Coronary artery (tissue), 2 donors: Measurements from ENCODE around the gene TMEM178B.

Experiments
- DNase-seq: peaks from one replicate; pipeline ENCODE4 v3.0.0-alpha.2; 2017; ENCODE audit warnings: low spot score
- H3K27ac ChIP-seq, 2 donors: fragments of 200-600 bp; sonication (generic); one replicate each; pipeline ENCODE4 v1.5.1; 2016 to 2019
- H3K4me3 ChIP-seq: fragments of 200-600 bp; sonication (generic); 2 replicates; pipeline ENCODE4 v1.5.1; 2016; ENCODE audit warnings: mild to moderate bottlenecking, moderate library complexity
- CTCF ChIP-seq: fragments of 200-600 bp; sonication (generic); IDR thresholded peaks from one replicate; pipeline ENCODE4 v1.5.1; 2019; ENCODE audit warnings: antibody characterized with exemption

TMEM178B gene

DNA sequence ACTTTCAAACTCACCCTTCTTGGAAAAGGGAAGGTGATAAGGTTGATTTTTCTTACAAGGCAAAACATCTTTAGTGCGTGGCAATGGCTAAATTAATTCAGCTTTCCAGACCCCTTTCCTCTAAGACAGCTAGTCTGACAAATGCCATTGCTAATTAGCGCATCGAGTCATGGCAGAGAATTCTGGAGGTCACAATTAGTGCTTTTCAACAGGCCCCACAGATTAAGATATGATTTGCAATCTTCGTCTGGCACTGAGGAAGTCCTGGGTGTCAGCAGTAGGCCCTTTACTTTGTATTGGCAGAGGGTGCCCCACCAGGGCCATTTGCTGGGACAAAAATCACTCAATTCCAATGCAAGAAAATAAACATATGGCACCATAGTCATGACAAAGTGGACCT is 288.1 kb downstream of the TMEM178B start:
- no peak for DNase-seq
- no peak overlapping the region for H3K4me3 ChIP-seq
- no peak overlapping the region for H3K27ac ChIP-seq
- no peak for TF ChIP-seq CTCF

GRCh38 chr7:141362580-141363435 is 288.9 kb downstream of the TMEM178B start:
- no peak for DNase-seq
- no peak overlapping the region for H3K27ac ChIP-seq

DNA sequence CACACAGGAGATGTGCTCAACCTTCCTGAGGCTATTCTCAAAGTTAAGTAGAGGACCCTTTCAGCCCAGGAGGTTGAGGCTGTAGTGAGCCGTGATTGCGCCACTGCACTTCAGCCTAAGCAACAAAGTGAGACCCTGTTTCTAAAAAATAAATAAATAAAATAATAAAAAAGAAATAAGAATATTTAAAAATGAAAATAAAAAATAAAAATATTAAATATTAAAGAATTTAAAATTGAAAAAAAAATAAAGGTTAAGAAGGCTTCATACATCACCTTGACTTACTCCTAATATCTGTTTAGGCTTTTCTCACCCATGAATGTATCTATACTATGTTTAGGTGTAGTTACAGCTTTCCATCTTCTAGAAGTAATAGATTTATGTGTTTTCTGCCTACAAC is 289.9 kb downstream of the TMEM178B start:
- TF ChIP-seq CTCF, result no peak
- Histone ChIP-seq H3K4me3 (no peak overlapping the region), H3K27ac (no peak overlapping the region)
- no peak for DNase-seq

More at GRCh38 chr7:141362580-141363435, 288.9 kb downstream of the TMEM178B start:
- no peak for TF ChIP-seq CTCF
- no peak overlapping the region for H3K4me3 ChIP-seq

DNA sequence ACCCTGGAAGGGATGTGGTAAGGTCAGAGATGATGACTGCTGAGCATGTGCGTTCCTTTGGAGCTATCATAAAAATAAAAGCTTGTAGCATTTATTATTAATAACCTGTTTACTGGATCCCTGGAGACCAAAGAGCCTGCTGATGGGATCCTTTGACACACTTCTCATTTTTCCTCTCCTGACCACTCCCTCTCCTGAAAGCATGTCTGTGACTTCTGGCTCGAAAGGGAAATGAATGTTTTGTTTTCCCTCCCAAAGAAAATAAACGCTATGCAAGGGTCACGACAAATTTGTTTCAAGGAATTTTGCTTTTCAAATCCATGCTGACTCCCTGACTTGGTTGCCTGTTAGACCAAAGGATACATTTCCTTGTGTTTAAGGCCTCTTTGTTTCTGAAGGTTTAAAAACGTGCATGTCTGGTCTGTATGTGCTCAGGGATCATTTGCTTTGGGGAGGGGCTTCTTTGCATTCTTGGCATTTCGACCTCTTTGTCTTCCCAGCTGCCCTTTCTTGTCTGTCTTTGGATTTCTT is 292.3 kb downstream of the TMEM178B start:
- H3K27ac ChIP-seq, result no peak overlapping the region
- TF ChIP-seq CTCF, result no peak
- no peak for DNase-seq
- no peak overlapping the region for H3K4me3 ChIP-seq

DNA sequence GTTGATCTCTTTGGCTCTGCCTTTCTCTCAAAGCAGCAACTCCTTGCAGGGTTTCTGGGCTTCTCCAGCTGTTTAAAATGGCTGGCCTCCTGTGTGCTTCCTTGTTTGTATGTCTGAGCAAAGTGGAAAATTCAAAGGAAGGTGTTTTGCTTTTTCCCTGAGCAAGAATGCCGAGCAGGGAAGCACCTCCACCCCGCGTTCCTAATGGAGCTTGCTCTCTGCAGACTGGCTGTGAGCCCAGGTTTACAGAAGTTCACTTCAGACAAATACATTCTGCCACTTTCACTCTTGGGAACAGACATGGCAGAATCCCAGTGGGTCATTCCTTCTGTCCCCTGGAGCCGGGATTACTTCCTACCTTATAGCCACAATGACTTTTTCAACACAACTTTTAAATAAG is 295.6 kb downstream of the TMEM178B start:
- no peak for TF ChIP-seq CTCF
- DNase-seq, result no peak
- no peak overlapping the region for H3K4me3 ChIP-seq
- H3K27ac ChIP-seq, result no peak overlapping the region

DNA sequence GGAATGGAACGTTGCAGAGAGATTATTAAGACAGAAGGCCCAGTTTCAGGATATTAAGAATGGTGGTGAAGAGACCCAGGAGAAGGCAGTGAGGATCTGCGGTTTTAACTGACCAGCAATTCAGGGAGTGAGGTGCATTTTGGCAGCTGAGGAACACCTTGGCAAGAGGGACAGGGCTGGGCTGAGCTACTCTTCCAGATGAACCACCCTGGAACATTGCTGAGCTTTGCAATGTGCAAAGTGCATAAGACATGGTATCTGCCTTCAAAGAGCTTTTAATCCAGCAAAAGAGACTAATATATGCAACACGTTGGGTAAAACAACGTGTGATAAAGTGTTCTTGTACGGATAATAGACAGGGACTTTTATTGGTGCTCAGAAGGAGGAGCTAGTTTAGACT is 296.3 kb downstream of the TMEM178B start:
- H3K27ac ChIP-seq, result no peak overlapping the region
- DNase-seq, result no peak
- H3K4me3 ChIP-seq, result no peak overlapping the region
- TF ChIP-seq CTCF, result no peak

DNA sequence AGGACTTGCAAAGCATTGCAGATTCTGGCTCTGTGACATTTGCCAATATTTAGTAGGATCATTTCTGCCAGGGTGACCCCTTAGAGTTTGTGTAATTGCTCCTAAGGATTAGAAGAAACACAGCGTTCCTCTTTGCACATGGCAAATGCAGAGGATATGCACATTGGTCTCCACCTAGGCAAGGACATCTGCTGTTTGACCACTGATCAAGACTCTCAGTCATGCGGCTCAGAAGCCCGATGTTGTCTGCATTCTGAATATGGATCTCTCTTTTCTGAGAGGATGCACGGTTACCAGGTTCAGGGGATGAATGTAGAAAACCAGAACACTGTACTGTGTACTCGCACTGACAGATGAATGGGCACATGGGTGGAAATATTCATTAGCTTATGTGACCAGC is 296.8 kb downstream of the TMEM178B start:
- Histone ChIP-seq H3K4me3 (no peak overlapping the region), H3K27ac (no peak overlapping the region)
- no peak for DNase-seq
- TF ChIP-seq CTCF, result no peak
